NCI-H774 (cell line): ENCODE data around the gene SDCBP2.

Experiments used
- DNase-seq: peaks from one replicate; lab custom pipeline; 2025; lab: John Stamatoyannopoulos, UW

The SDCBP2 gene

GRCh38 chr20:1273366-1273765, 55.6 kb downstream of the SDCBP2 start:
- DNase-seq = no peak

- DNase-seq = no peak
Measured at GRCh38 chr20:1272368-1273100, 56.4 kb downstream of the SDCBP2 start.

GRCh38 chr20:1269850-1270249, 59.1 kb downstream of the SDCBP2 start:
- no peak for DNase-seq

GRCh38 chr20:1269235-1269634, 59.7 kb downstream of the SDCBP2 start:
- DNase-seq = no peak

GRCh38 chr20:1267809-1268374, 61.0 kb downstream of the SDCBP2 start:
- DNase-seq = no peak

GRCh38 chr20:1267161-1267560, 61.8 kb downstream of the SDCBP2 start:
- DNase-seq = no peak

GRCh38 chr20:1266167-1266973, 62.6 kb downstream of the SDCBP2 start, which contains the start of gene SNPH:
TSS of gene SNPH (plus strand) at chr20:1266294. CDS start at chr20:1296240, 29,946 bp downstream.
- peak; percentile 34 for DNase-seq

GRCh38 chr20:1265916-1266166, 63.1 kb downstream of the SDCBP2 start:
- DNase-seq = no peak

GRCh38 chr20:1265226-1265915, 63.6 kb downstream of the SDCBP2 start:
- no peak for DNase-seq

GRCh38 chr20:1264727-1265126, 64.2 kb downstream of the SDCBP2 start:
- no peak for DNase-seq

GRCh38 chr20:1263853-1264252, 65.1 kb downstream of the SDCBP2 start:
- no peak for DNase-seq
